ENCODE data around the gene PSENEN. TPM values are rescaled to one million over a fixed set of nuclear protein-coding genes. Genes with fewer than 3 reads are reported as not detected.

Gene PSENEN, protein sequence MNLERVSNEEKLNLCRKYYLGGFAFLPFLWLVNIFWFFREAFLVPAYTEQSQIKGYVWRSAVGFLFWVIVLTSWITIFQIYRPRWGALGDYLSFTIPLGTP
- 10 to 100 TPM; 23.0 to 26.2 TPM for total RNA-seq
- polyA plus RNA-seq, result 10 to 100 TPM; 68.7 to 76.5 (median 71.2) TPM
- 0.98 to 6.4 (median 4.0) reads per million in 6 experiments for total RNA-seq

GRCh38 chr19:35745328-35746086, at the start of gene PSENEN, which contains the start of gene U2AF1L4:
Gene PSENEN (plus strand): TSS chr19:35745651. CDS start chr19:35745931, 280 bp downstream.
Gene U2AF1L4 (minus strand): TSS chr19:35745418. CDS start chr19:35745391, 27 bp downstream.
- peaks cover 4 to 5% (median 5%) of the 10 kb centered on the region in 3 donors for H3K36me3 Mint-ChIP-seq
- ATAC-seq (peak; percentile 48 to 56), DNase-seq (peak; percentile 89 to 99 (median 98))
- POLR2A ChIA-PET, result interaction anchor here (0.6 to 5.2 kb wide), 17 partner anchors 10 to 369 kb away, joined by 3 to 36 read pairs (median 5); partner anchors contain the start of genes COX6B1, ETV2, HSPB6 and NFKBID
- H3K4me1 Mint-ChIP-seq, result peaks cover 34 to 80% (median 65%) of the 10 kb centered on the region in 4 donors
- H3K4me3 Mint-ChIP-seq, result peak within 1 kb of the TSS; percentile 91 to 99 (median 97)
- H3K9me3 Mint-ChIP-seq, result no peaks in the 10 kb centered on the region
- peak within 1 kb of the TSS; percentile 97 to 100 (median 99) for H3K27ac Mint-ChIP-seq
- H3K27me3 Mint-ChIP-seq, result no peaks in the 10 kb centered on the region

DNA sequence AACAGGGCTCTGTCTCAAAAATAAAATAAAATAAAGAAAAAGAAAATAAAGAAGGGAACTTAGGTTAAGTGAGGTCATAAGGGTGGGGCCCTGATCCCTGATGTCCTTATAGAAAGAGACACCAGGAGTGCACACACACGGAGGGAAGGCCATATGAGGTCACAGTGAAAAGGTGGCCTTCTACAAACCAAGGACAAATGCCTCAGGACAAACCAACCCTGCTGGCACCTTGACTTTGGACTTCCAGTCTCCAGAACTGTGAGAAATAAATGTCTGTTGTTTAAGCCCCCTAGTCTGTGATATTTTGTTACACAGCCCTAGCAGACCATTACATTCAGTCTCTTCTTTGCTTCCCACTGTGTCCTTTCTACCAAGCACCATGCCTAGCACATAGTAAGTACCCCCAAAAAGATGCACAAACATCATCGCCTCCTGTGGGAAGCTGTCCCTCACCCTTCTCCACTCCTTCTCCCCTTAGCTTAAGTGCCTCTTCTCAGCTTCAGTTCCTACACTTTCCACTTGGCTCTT, 49.5 kb upstream of the PSENEN start:
- POLR2A ChIA-PET, result interaction anchor here (0.8 kb wide), 1 partner anchor 20 kb away, joined by 3 read pairs; no protein-coding TSS in a partner anchor
- H3K9me3 Mint-ChIP-seq, result no peaks in the 10 kb centered on the region
- H3K4me3 Mint-ChIP-seq, result no peak overlapping the region
- ATAC-seq, result no peak
- peaks cover 0 to 1% (median 0%) of the 10 kb centered on the region in 5 donors for H3K27me3 Mint-ChIP-seq
- H3K4me1 Mint-ChIP-seq, result no peaks in the 10 kb centered on the region
- DNase-seq, result no peak
- no peak overlapping the region for H3K27ac Mint-ChIP-seq
- no peaks in the 10 kb centered on the region for H3K36me3 Mint-ChIP-seq

DNA sequence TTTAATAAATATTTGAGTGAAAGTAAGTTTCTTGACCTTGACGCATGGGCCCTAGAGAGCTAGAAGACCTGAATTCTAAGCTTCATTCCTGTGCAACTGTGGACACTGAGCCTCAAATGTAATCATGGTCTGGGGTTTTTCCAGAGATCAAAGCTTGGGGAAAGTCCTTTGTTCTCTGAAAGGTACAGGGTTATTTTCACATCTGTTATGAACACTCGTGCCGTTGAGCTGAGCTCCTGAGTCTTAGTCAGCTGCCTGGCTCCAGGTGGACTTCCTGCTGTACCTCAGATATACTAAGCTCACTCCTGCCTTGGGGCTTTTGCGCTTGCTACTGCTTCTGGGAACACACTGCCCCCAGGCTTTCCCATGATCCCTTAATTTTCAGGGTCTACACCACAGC, 48.6 kb upstream of the PSENEN start:
- Mint-ChIP-seq H3K27me3 (peaks cover 0 to 1% (median 0%) of the 10 kb centered on the region in 5 donors), H3K36me3 (no peaks in the 10 kb centered on the region), H3K9me3 (no peaks in the 10 kb centered on the region), H3K27ac (no peak overlapping the region), H3K4me1 (no peaks in the 10 kb centered on the region), H3K4me3 (no peak overlapping the region)
- no peak for ATAC-seq
- POLR2A ChIA-PET, result interaction anchor here (0.8 kb wide), 1 partner anchor 19 kb away, joined by 3 read pairs; no protein-coding TSS in a partner anchor
- DNase-seq, result no peak

DNA sequence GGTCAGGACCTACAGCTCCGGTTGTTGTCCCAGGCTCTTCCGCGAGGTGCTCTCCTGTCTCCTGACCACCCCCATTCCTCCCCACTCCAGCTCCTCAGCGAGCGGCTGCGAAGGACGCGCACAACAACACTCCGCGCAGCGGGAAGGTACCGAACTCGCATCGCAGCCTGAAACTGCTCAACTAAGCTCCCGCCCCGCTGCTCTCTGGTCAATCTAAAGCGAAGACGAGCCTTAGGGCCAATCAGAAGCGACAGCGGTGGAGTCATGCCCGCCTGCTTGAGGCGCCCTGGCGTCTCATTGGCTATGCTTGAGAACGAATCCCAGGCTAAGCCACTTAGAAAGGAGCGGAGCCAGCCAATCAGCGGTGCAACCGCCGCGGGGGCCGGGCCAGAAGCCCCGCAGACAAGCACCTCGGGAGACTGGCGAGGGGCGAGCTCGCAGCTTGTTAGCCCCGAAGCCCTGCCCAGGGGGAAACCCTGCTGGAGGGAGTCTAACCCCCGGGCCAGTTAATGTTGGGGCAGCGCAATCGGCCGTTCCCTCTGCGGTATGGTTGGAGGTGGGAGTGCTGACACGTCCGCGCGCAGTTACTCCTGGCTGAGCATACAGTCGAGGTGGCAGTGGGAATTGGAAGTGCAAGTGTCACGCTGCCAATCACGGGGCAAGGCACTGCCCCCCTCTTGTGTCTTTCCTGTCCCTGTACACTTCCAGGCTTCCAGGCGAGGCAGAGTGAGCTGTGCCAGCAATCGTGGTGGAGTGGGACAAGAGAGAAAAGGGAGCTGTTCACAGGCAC, 43.0 kb upstream of the PSENEN start:
- Mint-ChIP-seq H3K27ac (peak overlapping the region; percentile 85 to 98 (median 94)), H3K4me3 (peak overlapping the region; percentile 91 to 99 (median 98)), H3K9me3 (no peaks in the 10 kb centered on the region), H3K36me3 (no peaks in the 10 kb centered on the region), H3K27me3 (peaks cover 0 to 9% (median 2%) of the 10 kb centered on the region in 5 donors), H3K4me1 (peaks cover 5 to 9% (median 8%) of the 10 kb centered on the region in 4 donors)
- DNase-seq, result peak; percentile 84 to 96 (median 91)
- peak; percentile 99 to 100 for ATAC-seq
- POLR2A ChIA-PET, result interaction anchor here (0.8 to 2.8 kb wide), 12 partner anchors 11 to 257 kb away, joined by 3 to 24 read pairs (median 4); partner anchors contain the start of genes HSPB6, IGFLR1, KMT2B and LIN37

DNA sequence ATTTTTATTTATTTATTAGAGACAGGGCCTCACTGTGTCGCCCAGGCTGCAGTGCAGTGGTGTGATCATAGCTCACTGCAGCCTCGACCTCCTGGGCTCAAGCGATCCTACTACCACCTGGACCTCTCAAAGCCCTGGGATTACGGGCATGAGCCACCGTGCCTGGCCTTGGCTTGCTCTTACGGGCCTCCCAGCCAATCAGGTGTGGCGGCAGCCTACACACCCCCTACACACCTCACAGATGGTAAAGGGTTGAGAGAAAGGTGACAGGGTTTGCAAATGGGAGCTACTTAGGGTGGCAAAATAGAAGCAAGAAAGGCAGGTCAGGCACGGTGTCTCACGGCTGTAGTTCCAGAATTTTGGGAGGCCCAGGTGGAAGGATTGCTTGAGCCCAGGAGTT, 42.1 kb upstream of the PSENEN start:
- POLR2A ChIA-PET, result interaction anchor here (1.3 to 2.8 kb wide), 5 partner anchors 11 to 55 kb away, joined by 3 to 24 read pairs (median 6); partner anchors contain the start of genes HSPB6, IGFLR1, PSENEN and U2AF1L4
- no peak for ATAC-seq
- H3K4me1 Mint-ChIP-seq, result peaks cover 5 to 9% (median 8%) of the 10 kb centered on the region in 4 donors
- no peaks in the 10 kb centered on the region for H3K36me3 Mint-ChIP-seq
- DNase-seq, result no peak
- H3K4me3 Mint-ChIP-seq, result peak overlapping the region in 3 of 10 donors; percentile 93 to 98 (median 97)
- H3K9me3 Mint-ChIP-seq, result no peaks in the 10 kb centered on the region
- peaks cover 0 to 9% (median 2%) of the 10 kb centered on the region in 5 donors for H3K27me3 Mint-ChIP-seq
- H3K27ac Mint-ChIP-seq, result no peak overlapping the region

DNA sequence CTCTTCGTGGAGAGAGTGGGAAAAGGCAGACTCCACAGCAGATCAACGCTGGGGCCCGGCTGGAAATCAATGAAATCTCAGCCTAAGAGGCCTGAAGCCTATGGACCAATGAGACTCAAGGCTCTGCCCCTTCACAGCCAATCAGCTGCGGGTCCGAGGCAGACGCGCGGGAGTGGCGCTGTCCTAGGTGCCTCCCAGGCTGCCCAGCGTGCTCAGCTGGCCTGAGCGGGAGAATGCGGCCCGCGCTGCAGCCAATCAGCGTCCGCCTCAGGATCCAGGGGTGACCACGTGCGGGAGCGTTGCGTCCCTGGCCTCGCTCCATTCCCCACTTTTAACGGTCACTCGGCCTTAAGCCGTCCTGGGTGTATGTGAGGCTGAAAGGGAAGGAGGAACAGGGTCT, 41.2 kb upstream of the PSENEN start, which contains the start of gene ZBTB32:
Gene ZBTB32 (plus strand): TSS at position 341 of the 400 bp plus-strand sequence. CDS start 10,069 bp downstream, outside the sequence.
- POLR2A ChIA-PET, result interaction anchor here (0.6 to 2.8 kb wide), 3 partner anchors 10 to 147 kb away, joined by 4 to 24 read pairs (median 14); partner anchors contain the start of genes PSENEN and U2AF1L4
- peak within 1 kb of the TSS in 1 of 10 donors; percentile 97 for H3K4me3 Mint-ChIP-seq
- no peaks in the 10 kb centered on the region for H3K36me3 Mint-ChIP-seq
- ATAC-seq, result no peak
- H3K27ac Mint-ChIP-seq, result peak within 1 kb of the TSS in 1 of 10 donors; percentile 11
- H3K27me3 Mint-ChIP-seq, result peaks cover 0 to 9% (median 2%) of the 10 kb centered on the region in 5 donors
- no peak for DNase-seq
- peaks cover 5 to 9% (median 8%) of the 10 kb centered on the region in 4 donors for H3K4me1 Mint-ChIP-seq
- H3K9me3 Mint-ChIP-seq, result no peaks in the 10 kb centered on the region

GRCh38 chr19:35708391-35708790, 37.1 kb upstream of the PSENEN start:
- Mint-ChIP-seq H3K27me3 (no peaks in the 10 kb centered on the region), H3K4me3 (no peak overlapping the region), H3K9me3 (no peaks in the 10 kb centered on the region), H3K4me1 (peaks cover 15 to 28% (median 21%) of the 10 kb centered on the region in 4 donors), H3K36me3 (no peaks in the 10 kb centered on the region), H3K27ac (no peak overlapping the region)
- POLR2A ChIA-PET, result no interaction called here
- DNase-seq (no peak), ATAC-seq (no peak)

- Mint-ChIP-seq H3K9me3 (no peaks in the 10 kb centered on the region), H3K27me3 (no peaks in the 10 kb centered on the region), H3K4me1 (peaks cover 33 to 53% (median 44%) of the 10 kb centered on the region in 4 donors), H3K27ac (peak overlapping the region in 6 of 10 donors; percentile 0 to 82 (median 44)), H3K4me3 (peak overlapping the region in 2 of 10 donors; percentile 26 to 43), H3K36me3 (no peaks in the 10 kb centered on the region)
- DNase-seq, result no peak
- ATAC-seq, result no peak
- POLR2A ChIA-PET, result interaction anchor here (0.5 to 4.9 kb wide), 2 partner anchors 8 to 13 kb away, joined by 3 to 24 read pairs; no protein-coding TSS in a partner anchor
Measured at GRCh38 chr19:35710784-35711723, 34.4 kb upstream of the PSENEN start.

DNA sequence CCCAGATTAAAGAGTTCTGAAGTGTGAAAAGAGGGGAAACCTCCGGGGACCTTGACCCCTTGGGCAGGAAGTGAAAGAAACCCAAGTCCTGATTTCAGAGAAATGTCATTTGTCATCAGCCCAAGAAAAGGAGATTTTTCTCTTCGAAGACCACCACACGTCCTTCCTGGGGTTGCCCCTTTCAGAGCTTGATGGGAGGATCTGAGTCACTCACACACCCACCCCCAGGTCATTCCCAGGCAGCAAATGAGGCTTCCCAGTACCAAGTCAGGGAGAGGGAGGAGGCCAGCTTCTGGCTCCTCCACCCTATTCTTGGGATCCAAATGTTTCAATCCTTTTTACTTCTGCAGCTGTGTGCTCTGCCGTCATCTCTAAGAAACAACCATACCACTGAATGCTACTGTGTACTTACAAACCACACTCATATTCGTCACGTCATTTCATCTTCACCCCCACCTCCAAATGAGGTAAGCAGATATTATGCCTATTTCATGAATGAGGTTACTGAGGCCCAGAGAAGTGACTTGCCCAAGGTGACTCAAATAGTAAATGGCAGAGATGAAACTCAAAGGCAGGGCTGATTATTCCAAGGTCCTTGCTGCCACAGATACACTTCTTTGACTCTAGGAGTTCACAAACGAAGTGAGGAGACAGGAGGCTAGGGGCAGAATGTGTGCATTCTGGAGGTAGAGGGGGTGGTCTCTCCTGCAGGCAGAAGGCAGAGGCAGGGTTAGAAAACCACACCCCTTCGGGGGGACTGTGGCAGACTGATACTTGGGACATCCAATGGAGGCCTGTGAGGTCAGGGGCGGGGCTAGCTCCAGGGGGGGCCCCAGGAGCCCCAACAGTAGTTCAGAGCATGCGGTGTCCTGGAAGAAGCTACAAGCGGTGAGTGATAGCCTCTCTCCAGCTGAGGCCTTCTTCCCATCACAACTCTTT, 32.6 kb upstream of the PSENEN start:
- ATAC-seq (peak in 1 of 2 donors; percentile 26), DNase-seq (peak in 6 of 10 donors; percentile 44 to 56 (median 52))
- peak overlapping the region; percentile 73 to 96 (median 92) for H3K27ac Mint-ChIP-seq
- POLR2A ChIA-PET, result interaction anchor here (0.6 to 4.9 kb wide), 5 partner anchors 10 to 28 kb away, joined by 3 to 24 read pairs (median 8); no protein-coding TSS in a partner anchor
- no peaks in the 10 kb centered on the region for H3K36me3 Mint-ChIP-seq
- no peaks in the 10 kb centered on the region for H3K9me3 Mint-ChIP-seq
- H3K4me3 Mint-ChIP-seq, result peak overlapping the region; percentile 23 to 81 (median 71)
- H3K27me3 Mint-ChIP-seq, result no peaks in the 10 kb centered on the region
- peaks cover 40 to 61% (median 55%) of the 10 kb centered on the region in 4 donors for H3K4me1 Mint-ChIP-seq

GRCh38 chr19:35713506-35713850, 32.0 kb upstream of the PSENEN start:
- DNase-seq (peak in 2 of 10 donors; percentile 23 to 59), ATAC-seq (peak in 1 of 2 donors; percentile 6)
- Mint-ChIP-seq H3K36me3 (no peaks in the 10 kb centered on the region), H3K27me3 (no peaks in the 10 kb centered on the region), H3K4me1 (peaks cover 40 to 62% (median 55%) of the 10 kb centered on the region in 4 donors), H3K27ac (peak overlapping the region; percentile 50 to 96 (median 92)), H3K9me3 (no peaks in the 10 kb centered on the region), H3K4me3 (peak overlapping the region; percentile 44 to 81 (median 68))
- POLR2A ChIA-PET, result interaction anchor here (1.0 to 4.9 kb wide), 3 partner anchors 11 to 23 kb away, joined by 3 to 24 read pairs (median 13); no protein-coding TSS in a partner anchor

Data from naive thymus-derived CD8-positive, alpha-beta T cell (primary cell).